GM19455 (cell line): Measurements from ENCODE around the gene CSRP1.

Experiments
- ATAC-seq: cut with Tn5 transposase; IDR thresholded peaks from one replicate; pipeline ENCODE4 v1.9.1; 2021; ENCODE audit not compliant: unreplicated experiment

CSRP1 gene

GRCh38 chr1:201513498-201514243, 6.7 kb upstream of the CSRP1 start:
- no peak for ATAC-seq

- ATAC-seq, result peak; percentile 48
These were observed 5.1 kb upstream of the CSRP1 start for GRCh38 chr1:201511941-201512539.

DNA sequence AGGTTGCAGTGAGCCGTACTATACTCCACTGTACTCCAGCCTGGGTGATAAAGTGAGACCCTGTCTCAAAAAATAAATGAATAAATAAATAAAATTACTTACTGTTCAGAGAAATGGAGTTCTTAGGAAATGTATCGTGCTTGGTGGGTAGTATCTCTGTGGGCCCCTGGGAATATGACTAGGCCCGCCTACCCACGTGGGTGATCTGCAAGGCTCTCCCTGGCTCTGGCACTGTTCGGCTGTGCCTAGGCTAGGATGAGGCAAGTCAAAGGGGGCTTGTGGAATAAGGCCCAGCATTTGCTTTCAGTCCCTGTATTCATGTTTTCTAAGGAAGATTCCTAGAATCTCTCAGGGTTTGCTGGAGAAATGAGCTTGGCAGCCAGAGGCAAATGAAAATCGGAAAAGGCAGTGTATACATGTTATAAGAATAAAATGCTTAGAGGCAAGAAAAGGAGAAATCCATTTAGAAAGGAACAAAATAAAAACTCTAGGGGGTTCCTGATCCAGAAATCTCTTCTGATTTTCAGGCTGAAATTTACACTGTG, 4.5 kb upstream of the CSRP1 start:
- ATAC-seq, result no peak

- ATAC-seq, result no peak
These were observed 3.8 kb upstream of the CSRP1 start for GRCh38 chr1:201510734-201511133.

GRCh38 chr1:201509601-201510374, 2.9 kb upstream of the CSRP1 start:
- ATAC-seq, result no peak

- no peak for ATAC-seq
These were observed 1.9 kb upstream of the CSRP1 start for GRCh38 chr1:201508809-201509208.

GRCh38 chr1:201507360-201507675, 395 bp upstream of the CSRP1 start:
- peak; percentile 20 for ATAC-seq

GRCh38 chr1:201506092-201506491, 831 bp downstream of the CSRP1 start:
- no peak for ATAC-seq

- no peak for ATAC-seq
These were observed 1.4 kb downstream of the CSRP1 start for GRCh38 chr1:201505503-201505890.

DNA sequence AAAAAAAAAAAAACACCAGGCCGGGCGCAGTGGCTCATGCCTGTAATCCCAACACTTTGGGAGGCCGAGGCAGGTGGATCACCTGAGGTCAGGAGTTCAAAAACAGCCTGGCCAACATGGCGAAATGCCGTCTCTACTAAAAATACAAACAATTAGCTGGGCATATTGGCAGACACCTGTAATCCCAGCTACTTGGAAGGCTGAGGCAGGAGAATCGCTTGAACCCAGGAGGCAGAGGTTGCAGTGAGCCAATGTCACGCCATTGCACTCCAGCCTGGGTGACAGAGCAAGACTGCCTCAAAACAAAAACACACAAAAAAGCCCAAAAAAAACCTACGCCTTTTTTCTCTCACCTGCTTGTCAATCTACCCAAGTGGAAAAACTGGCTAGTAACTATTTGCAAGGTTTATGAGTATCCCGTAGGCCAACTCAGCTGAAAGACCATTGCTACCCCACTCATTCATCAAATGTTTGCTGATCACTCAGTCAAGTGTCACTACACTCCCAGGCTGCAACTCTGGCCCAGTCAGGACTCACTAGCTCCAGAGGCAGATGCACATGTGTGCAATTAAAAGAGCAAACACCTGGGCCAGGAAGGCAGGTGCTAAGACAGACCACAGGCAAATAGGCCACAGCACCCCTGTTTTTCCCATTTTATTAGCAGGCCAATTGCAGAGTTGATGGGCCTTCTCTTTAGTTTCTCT, 2.0 kb downstream of the CSRP1 start:
- no peak for ATAC-seq

- ATAC-seq, result no peak
These were observed 2.7 kb downstream of the CSRP1 start for GRCh38 chr1:201504179-201504631.

DNA sequence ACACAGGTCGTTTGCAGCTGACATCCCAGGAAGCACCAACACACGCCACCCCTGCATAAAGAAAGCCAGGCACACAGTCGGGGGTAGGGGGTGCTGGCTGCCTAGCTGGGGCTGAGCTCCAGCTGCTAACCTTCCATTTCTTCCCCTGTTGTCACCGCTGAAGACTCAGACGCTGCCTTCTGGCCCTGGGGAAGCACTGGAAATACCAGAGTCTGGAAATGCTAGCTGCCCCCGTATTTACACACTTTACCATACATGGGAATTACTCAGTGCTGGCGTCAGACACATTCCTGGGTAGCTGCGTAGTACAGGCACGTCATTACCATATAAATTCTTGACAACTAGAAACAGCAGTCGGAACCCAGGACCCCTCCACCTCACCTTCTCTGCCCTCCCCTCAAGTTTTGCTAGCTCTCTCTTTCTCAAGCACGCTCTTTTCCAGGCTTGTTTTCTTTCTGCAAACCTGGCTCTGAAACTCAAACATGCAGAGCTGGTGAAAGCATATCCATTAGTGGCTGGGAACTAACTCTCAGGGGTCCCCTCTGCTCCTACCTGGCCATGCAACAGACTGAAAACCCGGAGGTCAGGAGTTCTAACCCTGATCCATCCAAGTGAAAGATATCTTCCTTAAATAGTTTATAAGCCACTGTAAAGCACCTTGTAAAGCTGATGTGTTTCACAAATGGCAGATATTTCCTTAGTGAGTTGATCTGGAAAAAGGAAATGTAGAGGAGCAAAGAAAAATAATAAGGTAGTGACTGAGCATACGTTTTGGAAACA, 3.3 kb downstream of the CSRP1 start:
- no peak for ATAC-seq

DNA sequence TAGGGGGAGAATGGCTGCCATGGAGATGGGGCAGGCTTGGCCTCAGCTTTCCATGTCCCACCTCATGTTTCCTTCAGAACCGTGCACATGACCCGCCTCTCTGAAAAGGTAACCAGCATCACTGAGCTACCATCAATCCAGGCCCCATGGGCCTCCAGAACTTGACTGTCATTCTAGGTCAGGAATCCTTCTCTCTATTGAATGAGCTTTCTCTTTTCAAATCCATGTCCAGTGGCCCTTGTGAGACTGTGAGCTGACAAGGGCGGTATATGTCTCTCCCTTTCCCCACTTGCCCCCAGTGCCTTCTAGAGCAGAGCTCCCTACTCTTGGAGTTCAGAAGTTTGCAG, 4.4 kb downstream of the CSRP1 start:
- no peak for ATAC-seq

DNA sequence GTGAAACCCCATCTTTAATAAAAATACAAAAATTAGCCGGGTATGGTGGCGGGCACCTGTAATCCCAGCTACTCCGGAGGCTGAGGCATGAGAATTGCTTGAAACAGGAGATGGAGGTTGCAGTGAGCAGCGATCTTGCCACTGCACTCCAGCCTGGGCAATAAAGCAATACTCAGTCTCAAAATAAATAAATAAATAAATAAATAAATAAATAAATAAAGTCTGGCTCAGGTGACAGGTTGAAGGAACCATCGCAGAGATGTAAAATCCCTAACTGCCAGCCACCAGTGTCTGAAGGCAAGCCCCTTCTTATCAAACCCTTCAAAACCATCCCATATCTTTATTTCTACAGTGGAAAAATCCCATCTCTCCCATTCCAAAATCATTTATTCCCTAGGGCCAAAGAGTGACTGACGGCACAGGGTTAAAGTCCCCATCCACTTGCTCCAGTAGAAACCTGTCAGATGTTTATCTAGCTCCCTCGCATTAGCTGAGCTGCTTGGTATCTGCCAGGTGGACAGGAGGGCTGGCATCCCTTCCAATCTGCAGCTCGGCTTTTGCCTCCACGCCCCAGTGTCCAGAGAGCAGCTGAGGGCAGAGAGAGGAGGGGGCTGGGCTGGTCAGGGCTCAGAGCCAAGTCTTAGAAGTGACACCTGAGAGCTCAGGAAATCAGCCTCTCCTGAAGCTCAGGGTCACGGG, 5.0 kb downstream of the CSRP1 start:
- no peak for ATAC-seq

GRCh38 chr1:201501144-201501543, 5.8 kb downstream of the CSRP1 start:
- no peak for ATAC-seq

DNA sequence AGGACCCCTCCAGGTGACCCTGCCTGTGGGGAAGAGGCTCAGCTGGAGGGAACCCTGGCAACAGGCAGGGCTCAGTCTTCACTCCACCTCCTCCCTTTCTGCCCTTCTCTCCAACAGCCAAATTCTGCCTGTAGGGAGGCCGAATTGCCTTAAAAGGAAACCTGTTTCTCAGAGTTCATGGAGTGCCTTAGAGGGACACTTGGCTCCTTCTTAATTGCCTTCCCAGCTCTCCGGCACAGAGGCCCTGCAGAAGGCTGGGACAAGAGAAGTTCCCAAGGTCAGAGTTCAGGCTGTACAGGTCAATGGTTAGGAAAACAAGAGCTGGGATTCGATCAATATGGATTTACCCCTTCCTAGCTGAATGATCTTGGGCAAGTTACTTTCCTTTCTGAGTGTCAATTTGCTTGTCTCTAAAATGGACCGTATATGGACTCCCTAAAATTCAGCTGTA, 6.2 kb downstream of the CSRP1 start:
- ATAC-seq, result no peak

DNA sequence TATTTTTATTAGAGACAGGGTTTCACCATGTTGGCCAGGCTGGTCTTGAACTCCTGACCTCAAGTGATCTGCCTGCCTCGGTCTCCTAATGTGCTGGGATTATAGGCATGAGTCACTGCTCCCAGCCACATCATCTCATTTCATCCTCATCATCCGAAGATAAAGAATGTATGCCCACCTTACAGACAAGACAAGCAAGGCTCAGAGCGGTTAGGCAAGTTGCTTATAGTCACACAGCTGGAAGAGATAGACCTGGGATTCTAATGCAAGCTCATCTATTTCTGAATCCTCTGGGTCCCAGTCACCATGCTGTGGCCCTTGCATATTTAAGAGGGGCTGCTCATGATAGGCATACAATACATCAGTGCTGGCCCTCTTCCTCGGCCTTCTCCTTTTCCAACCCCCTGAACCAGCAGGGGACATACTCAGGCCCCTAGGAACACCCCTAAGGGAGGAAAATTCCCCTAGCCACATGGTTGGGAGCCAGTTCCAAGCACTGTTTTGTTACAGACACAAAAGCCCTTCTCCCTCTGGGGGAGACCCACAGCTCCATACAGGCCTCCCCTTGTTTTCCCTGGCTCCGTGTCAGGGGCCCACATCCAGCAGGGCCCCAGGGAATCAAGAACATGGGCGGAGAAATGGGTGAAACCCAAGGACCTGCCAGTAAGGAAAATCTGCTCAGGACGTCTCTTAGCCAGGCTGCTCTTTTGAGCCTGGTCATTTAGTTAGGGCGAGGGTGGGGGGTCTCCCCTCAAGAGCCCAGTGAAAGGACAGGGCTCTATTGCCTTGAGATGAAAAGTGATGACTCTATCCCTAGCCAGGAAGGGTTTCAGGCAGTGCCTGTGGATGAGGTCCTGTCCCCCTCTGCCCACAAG, 6.9 kb downstream of the CSRP1 start:
- no peak for ATAC-seq

DNA sequence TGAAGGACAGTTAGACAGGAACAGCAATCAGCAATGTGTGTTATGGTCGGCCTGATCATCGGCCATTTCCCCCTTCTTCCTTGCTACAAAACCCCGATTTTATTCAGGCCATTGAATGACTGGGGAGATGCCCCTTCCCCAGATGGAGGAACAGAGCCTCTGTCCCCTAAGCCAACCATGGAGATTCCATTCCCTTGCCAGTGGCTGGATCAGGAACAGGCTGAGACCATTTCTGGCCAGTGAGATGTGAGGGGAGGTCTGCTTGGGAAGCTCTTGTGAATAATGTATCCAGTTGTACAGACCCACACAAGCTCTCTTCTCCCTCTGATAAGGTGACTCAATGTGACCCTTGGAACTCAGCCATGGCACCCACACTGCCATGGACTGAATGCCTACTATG, 7.7 kb downstream of the CSRP1 start:
- no peak for ATAC-seq

DNA sequence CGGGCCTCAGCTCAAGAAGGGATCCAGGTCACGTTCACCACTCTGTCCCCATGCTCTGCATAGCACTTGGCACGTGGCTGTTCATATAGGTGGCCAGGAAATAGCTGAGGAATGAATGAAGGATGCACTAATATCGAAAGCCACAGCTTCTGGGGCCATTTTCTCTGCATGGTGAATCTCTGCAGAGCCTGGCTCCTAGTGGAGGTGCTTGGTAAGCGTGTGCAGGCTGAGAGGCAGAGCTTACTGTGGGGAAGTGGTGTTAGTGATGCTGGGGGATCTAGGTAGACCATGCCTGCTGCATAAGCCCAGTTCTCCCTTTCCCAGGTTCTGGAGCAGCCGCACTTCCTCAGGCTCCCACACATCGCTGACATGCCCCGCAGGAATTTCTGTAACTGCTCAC, 8.3 kb downstream of the CSRP1 start:
- no peak for ATAC-seq
